ENCODE results near the gene RARB. TPM values are rescaled to one million over a fixed set of nuclear protein-coding genes. Genes with fewer than 3 reads are reported as not detected.

RARB gene
- total RNA-seq, 2 experiments from 2014 or later, result not detected

DNA sequence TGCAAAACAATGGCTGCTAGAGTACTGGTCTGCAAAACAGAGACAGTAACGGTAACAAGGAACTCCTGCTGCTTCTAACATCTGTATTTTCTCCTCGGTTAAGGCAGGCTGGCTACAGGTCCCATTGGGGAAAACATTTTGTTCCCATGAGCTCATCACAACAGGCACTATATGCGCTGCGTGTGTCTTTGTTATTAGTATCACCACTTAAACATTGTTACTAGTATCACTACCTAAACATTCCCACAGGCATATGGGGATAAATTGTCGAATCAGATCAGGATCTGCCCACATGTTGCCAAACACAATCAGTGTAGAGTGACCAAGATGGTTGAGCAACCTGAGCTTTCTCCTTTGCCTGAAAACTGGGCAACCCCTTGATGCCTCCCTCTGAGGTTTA is 159.5 kb downstream of the RARB start:
- intact Hi-C loops (cut with micrococcal nuclease), result no loop called here
- POLR2A ChIA-PET, result no interaction called here
- H3K4me1 Mint-ChIP-seq (ENCODE audit: low read depth), result no peaks in the 10 kb centered on the region
- no peaks in the 10 kb centered on the region for H3K27me3 Mint-ChIP-seq
- TF ChIP-seq CTCF (IDR thresholded peaks at IDR 0.05), result no peak
- no peak overlapping the region for H3K27ac Mint-ChIP-seq
- DNase-seq, result no peak
- no peaks in the 10 kb centered on the region for H3K36me3 Mint-ChIP-seq (ENCODE audit: low read depth)
- ATAC-seq, result no peak
- no peaks in the 10 kb centered on the region for H3K9me3 Mint-ChIP-seq
- CTCF ChIA-PET, result interaction anchor here (0.9 kb wide), 1 partner anchor 907 kb away, joined by 3 read pairs; no protein-coding TSS in a partner anchor
- no peak overlapping the region for H3K4me3 Mint-ChIP-seq

DNA sequence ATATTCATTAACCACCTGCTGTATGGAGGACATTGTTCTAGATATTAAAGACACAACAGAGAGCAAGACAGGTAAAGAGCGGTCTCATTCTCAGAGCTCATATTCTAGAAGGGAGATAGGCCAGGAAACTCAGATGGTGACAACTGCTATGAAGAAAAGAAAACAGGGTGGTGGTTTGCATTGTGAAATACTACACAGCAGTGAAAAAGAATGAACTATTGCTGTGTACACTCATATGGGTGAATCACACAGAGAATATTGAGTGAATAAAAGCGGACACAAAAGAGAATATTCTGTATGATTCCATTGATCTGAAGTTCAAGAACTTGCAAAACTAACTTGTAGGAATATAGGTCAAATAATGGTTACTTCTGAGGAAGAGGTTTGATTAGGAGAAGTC is 159.9 kb downstream of the RARB start:
- no peak overlapping the region for H3K4me3 Mint-ChIP-seq
- no peak for TF ChIP-seq CTCF (IDR thresholded peaks at IDR 0.05)
- no peaks in the 10 kb centered on the region for H3K36me3 Mint-ChIP-seq (ENCODE audit: low read depth)
- no peak overlapping the region for H3K27ac Mint-ChIP-seq
- CTCF ChIA-PET, result interaction anchor here (0.9 kb wide), 1 partner anchor 907 kb away, joined by 3 read pairs; no protein-coding TSS in a partner anchor
- DNase-seq (no peak), ATAC-seq (no peak)
- H3K9me3 Mint-ChIP-seq, result no peaks in the 10 kb centered on the region
- intact Hi-C loops (cut with micrococcal nuclease), result no loop called here
- no peaks in the 10 kb centered on the region for H3K27me3 Mint-ChIP-seq
- peaks cover 2% of the 10 kb centered on the region for H3K4me1 Mint-ChIP-seq (ENCODE audit: low read depth)
- POLR2A ChIA-PET, result no interaction called here

- intact Hi-C loops (cut with micrococcal nuclease), result no loop called here
- ChIA-PET CTCF (interaction anchor here (0.9 kb wide), 1 partner anchor 908 kb away, joined by 3 read pairs; no protein-coding TSS in a partner anchor), POLR2A (interaction anchor here (1.1 kb wide), 1 partner anchor 7 kb away, joined by 3 read pairs; no protein-coding TSS in a partner anchor)
- TF ChIP-seq CTCF (IDR thresholded peaks at IDR 0.05), result no peak
- no peaks in the 10 kb centered on the region for H3K27me3 Mint-ChIP-seq
- H3K36me3 Mint-ChIP-seq (ENCODE audit: low read depth), result no peaks in the 10 kb centered on the region
- no peak overlapping the region for H3K27ac Mint-ChIP-seq
- H3K4me3 Mint-ChIP-seq, result no peak overlapping the region
- ATAC-seq (no peak), DNase-seq (no peak)
- peaks cover 2% of the 10 kb centered on the region for H3K4me1 Mint-ChIP-seq (ENCODE audit: low read depth)
- no peaks in the 10 kb centered on the region for H3K9me3 Mint-ChIP-seq
Measured at GRCh38 chr3:25588441-25589103, 160.5 kb downstream of the RARB start.

DNA sequence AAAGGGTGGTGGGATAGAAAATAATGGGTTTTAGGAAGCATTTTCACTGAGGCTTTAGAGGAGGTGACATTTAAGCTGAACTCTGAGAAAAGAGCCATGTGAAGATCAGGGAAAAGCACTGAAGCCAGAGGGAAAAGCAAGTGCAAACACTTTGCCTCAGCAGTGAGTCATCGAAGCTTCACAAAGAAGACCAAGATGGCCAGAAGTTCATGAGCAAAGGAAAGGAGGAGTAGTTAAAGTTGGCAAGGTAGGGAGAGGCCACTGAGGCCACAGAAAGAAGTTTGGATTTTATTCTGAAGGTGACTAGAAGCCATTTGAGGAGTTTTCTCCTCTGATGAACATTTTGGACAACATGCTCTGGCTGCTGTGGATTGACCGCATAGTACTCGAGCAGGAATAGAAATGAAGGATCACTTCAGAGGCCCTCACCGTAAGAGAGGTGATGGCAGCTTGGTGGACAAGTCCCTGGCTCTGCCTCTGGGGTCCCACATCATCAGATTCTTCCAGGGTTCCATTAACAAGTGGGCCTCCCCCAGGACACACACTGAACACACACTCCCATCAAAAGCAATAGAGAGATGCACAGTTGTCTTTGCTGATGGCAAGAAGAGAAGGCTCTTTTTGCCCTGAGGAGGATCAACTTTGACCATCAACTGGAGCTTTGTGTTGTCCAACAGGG is 161.2 kb downstream of the RARB start:
- TF ChIP-seq CTCF (IDR thresholded peaks at IDR 0.05), result no peak
- intact Hi-C loops (cut with micrococcal nuclease), result no loop called here
- no peak overlapping the region for H3K4me3 Mint-ChIP-seq
- ChIA-PET CTCF (no interaction called here), POLR2A (interaction anchor here (1.1 kb wide), 1 partner anchor 8 kb away, joined by 3 read pairs; no protein-coding TSS in a partner anchor)
- DNase-seq (no peak), ATAC-seq (no peak)
- no peak overlapping the region for H3K27ac Mint-ChIP-seq
- H3K9me3 Mint-ChIP-seq, result no peaks in the 10 kb centered on the region
- H3K36me3 Mint-ChIP-seq (ENCODE audit: low read depth), result no peaks in the 10 kb centered on the region
- H3K4me1 Mint-ChIP-seq (ENCODE audit: low read depth), result peaks cover 4% of the 10 kb centered on the region
- H3K27me3 Mint-ChIP-seq, result no peaks in the 10 kb centered on the region

DNA sequence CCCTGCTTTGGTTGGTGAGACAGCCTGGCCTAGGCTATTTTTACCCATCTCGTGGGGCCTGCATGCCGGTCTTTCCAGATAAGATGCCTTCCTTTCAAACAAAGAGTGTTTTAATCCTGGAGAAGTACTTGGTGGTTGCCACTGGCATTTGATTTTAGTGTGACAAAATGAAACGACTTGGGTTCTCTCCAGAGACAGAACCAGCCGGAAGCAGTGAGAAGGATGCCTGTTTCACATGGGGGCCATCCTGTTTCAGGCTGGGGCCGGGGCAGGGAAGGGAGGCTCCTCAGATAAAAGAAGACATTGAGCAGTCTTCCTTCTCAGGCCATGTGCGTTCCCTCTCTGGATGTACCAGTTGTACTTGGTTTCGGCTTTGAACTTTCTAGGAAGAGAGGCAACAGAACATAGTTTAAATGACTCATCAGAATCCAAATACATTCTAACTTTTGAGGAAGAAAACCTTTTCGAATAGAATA is 161.8 kb downstream of the RARB start:
- DNase-seq, result no peak
- no peaks in the 10 kb centered on the region for H3K36me3 Mint-ChIP-seq (ENCODE audit: low read depth)
- no peak for ATAC-seq
- H3K27me3 Mint-ChIP-seq, result no peaks in the 10 kb centered on the region
- CTCF ChIA-PET, result no interaction called here
- H3K27ac Mint-ChIP-seq, result no peak overlapping the region
- POLR2A ChIA-PET, result interaction anchor here (1.1 kb wide), 1 partner anchor 9 kb away, joined by 3 read pairs; no protein-coding TSS in a partner anchor
- no peaks in the 10 kb centered on the region for H3K9me3 Mint-ChIP-seq
- H3K4me1 Mint-ChIP-seq (ENCODE audit: low read depth), result peaks cover 4% of the 10 kb centered on the region
- intact Hi-C loops (cut with micrococcal nuclease), result no loop called here
- no peak overlapping the region for H3K4me3 Mint-ChIP-seq
- no peak for TF ChIP-seq CTCF (IDR thresholded peaks at IDR 0.05)

All from activated CD8-positive, alpha-beta T cell treated with anti-CD3 and anti-CD28 coated beads for 36 hours (primary cell).